ENCODE results near the gene COL4A6. TPM values are rescaled to one million over a fixed set of nuclear protein-coding genes. Genes with fewer than 3 reads are reported as not detected.
A peak's percentile ranks its signal among the peaks of the same experiment; 100 is the strongest.
"Not testable (repeated sequence)": the region's sequence is repeated elsewhere in the genome, so short reads cannot be mapped to it uniquely, and the experiment has no call there.

The COL4A6 gene
- total RNA-seq (2014; rRNA removed; shearing (Covaris generic)) = under 0.01 TPM in 1 of 2 replicates, not detected in the other

DNA sequence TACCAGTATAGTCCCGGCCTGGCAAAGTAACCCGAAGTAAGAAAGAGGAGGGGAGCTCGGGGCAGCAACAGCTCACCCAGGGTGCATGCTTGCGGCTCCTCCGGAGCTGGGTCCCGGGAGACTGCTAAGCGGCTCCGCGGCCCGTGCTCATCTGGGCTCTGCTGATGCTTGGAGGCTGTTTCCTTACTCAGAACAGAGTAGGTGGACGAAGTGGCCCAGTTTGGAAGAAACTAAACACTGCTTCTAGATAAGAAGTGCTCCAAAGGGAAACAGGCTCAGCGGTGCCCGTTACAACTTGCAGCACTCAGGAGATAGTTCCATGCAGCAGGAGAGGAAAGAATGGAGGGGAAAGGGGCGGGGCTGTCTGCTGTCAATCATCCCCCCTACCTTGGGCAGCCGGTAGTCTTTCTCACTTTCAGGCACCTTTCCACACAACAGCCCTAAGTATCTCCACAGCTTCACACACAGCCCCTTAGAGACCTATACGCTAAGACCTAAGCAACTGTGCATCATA, at the start of gene COL4A6:
Gene COL4A6 (minus strand): TSS at position 313 of the 514 bp plus-strand sequence. CDS start 226 bp downstream, at position 87.
- H3K27me3 ChIP-seq (replicated peaks) = no peaks in the 10 kb centered on the region
- no peak for DNase-seq (ENCODE audit: low read depth in 1 of 2, low spot score in 2 of 2)
- no peak within 1 kb of the TSS for H3K27ac ChIP-seq
- no peaks in the 10 kb centered on the region for H3K9me3 ChIP-seq (replicated peaks)
- H3K4me3 ChIP-seq = peak within 1 kb of the TSS; percentile 45
- no peaks in the 10 kb centered on the region; the same call in 1 of the 2 replicates for H3K36me3 ChIP-seq
- H3K4me1 ChIP-seq (replicated peaks) = no peaks in the 10 kb centered on the region

DNA sequence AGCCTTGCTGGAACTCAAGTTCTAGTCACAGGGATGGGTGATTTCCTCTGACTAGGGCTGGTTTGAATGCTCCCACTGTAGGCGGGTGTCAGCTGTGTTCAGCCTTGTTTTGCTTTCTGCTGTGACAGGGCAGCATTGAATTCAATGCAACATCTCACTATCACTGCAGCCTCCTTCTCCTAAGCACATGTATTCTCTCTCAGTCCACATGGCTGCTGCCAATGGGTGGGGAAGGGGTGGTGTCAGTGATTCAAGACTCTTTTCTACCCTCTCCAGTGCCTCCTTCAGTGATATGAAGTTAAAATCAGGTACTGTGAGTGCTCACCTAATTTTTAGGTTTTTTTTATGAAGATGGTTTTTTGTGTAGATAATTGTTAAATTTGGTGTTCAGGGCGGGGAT, 47.7 kb upstream of the COL4A6 start:
- H3K4me3 ChIP-seq = no peak overlapping the region
- no peaks in the 10 kb centered on the region for H3K4me1 ChIP-seq (replicated peaks)
- DNase-seq (ENCODE audit: low read depth in 1 of 2, low spot score in 2 of 2) = no peak
- H3K36me3 ChIP-seq = no peaks in the 10 kb centered on the region
- H3K27ac ChIP-seq = no peak overlapping the region
- H3K27me3 ChIP-seq (replicated peaks) = no peaks in the 10 kb centered on the region
- H3K9me3 ChIP-seq (replicated peaks) = no peaks in the 10 kb centered on the region

DNA sequence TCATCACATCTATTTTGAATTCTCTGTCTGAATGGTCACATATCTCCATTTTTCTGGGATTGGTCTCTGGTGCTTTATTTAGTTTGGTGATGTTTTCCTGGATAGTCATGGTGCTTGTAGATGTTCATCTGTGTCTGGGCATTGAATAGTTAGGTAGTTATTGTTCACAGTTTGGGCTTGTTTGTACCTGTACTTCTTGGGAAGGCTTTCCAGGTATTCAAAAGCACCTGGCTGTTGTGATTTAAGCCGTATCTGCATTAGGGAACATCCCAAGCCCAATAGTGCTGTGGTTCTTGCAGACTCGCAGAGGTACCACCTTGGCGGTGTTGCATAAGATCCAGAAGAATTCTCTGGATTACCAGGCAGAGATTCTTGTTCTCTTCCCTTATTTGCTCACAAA, 46.0 kb upstream of the COL4A6 start:
- Histone ChIP-seq H3K27me3 (replicated peaks) (no peaks in the 10 kb centered on the region), H3K9me3 (replicated peaks) (no peaks in the 10 kb centered on the region), H3K36me3 (no peaks in the 10 kb centered on the region), H3K4me3 (no peak overlapping the region), H3K27ac (no peak overlapping the region), H3K4me1 (replicated peaks) (no peaks in the 10 kb centered on the region)
- DNase-seq (ENCODE audit: low read depth in 1 of 2, low spot score in 2 of 2) = no peak

DNA sequence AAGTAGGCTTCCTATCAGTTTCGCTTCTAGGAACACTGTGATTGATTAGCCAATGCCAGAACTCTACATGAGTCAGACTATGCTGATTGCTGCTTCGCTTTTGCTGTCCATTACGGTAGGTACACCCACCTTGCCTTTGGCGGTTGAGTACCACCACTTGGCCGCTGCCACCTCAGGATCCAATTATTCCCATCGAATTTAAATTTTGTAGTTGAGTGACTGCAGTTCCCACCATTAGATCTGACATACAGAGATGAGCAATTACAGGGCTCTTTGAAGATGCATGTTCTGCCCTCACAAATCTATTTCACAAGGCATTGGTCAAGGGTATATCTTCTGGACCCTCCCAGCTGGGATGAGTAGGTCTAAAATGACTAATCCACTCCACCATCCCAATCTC, 43.3 kb upstream of the COL4A6 start:
- H3K27me3 ChIP-seq (replicated peaks); H3K27ac ChIP-seq; DNase-seq (ENCODE audit: low read depth in 1 of 2, low spot score in 2 of 2); H3K4me1 ChIP-seq (replicated peaks); H3K4me3 ChIP-seq; H3K9me3 ChIP-seq (replicated peaks); H3K36me3 ChIP-seq: not testable (repeated sequence)

DNA sequence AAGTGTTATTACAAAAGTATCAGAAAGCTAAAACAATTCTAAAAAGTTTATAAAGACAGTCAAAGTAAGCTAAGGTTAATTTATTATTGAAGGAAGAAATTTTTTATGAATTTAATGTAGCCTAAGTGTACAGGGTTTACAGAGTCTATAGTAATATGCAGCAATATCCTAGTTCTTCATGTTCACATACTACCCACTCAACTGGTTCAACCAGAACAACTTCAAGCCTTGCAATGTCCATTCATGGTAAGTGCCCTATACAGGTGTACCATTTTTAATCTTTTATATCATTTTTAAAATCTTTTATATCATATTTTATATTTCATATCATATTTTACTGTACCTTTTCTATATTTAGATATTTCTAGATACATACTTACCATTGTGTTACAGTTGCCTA, 35.8 kb upstream of the COL4A6 start:
- no peak overlapping the region for H3K27ac ChIP-seq
- H3K9me3 ChIP-seq (replicated peaks) = no peaks in the 10 kb centered on the region
- H3K27me3 ChIP-seq (replicated peaks) = no peaks in the 10 kb centered on the region
- DNase-seq (ENCODE audit: low read depth in 1 of 2, low spot score in 2 of 2) = no peak
- H3K36me3 ChIP-seq = no peaks in the 10 kb centered on the region
- H3K4me1 ChIP-seq (replicated peaks) = no peaks in the 10 kb centered on the region
- no peak overlapping the region for H3K4me3 ChIP-seq

DNA sequence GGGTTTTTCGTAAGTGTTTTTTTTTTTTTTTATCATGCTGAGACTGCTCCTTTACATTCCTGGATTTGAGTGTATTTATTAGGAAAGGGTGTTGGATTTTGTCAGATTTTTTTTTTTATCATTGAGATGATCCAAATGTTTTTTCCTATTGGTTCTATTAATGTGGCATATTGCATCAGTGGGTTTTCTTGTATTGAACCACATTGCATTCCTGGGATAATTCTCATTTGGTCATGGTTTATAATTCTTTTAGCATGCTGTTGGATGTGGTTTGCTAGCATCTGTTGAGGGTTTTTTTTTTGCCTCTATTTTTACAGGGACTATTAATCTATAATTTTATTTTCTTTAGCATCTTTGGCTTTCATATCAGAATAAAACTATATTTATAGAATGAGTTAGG, 30.3 kb upstream of the COL4A6 start:
- no peaks in the 10 kb centered on the region for H3K36me3 ChIP-seq
- H3K9me3 ChIP-seq (replicated peaks) = no peaks in the 10 kb centered on the region
- peak in 1 of 2 experiments; percentile 18 for DNase-seq (ENCODE audit: low read depth in 1 of 2, low spot score in 2 of 2)
- no peaks in the 10 kb centered on the region for H3K27me3 ChIP-seq (replicated peaks)
- H3K4me1 ChIP-seq (replicated peaks) = peaks cover 25% of the 10 kb centered on the region
- no peak overlapping the region for H3K27ac ChIP-seq
- H3K4me3 ChIP-seq = no peak overlapping the region

DNA sequence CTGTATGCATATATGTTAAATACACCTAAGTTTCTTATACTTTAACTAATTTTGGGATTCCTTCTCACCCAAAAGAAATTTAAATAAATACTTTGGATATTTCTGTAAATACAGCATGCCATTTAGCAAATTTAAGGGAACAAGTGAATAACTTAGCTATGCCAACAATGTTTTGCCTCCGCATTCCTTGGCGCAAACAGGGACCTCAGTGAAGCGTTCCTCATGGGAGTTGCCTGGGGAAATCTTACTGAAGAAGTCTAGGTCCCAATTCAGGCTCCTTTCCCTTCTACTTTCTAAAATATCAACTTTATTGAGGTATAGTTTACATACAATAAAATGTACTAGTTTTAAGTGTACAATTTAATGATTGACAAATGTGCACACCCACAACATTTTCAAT, 26.4 kb upstream of the COL4A6 start:
- Histone ChIP-seq H3K4me1 (replicated peaks) (peaks cover 25% of the 10 kb centered on the region), H3K4me3 (no peak overlapping the region), H3K27ac (peak overlapping the region; percentile 63), H3K36me3 (no peaks in the 10 kb centered on the region), H3K9me3 (replicated peaks) (no peaks in the 10 kb centered on the region), H3K27me3 (replicated peaks) (no peaks in the 10 kb centered on the region)
- DNase-seq (ENCODE audit: low read depth in 1 of 2, low spot score in 2 of 2) = peak; percentile 44 to 62

DNA sequence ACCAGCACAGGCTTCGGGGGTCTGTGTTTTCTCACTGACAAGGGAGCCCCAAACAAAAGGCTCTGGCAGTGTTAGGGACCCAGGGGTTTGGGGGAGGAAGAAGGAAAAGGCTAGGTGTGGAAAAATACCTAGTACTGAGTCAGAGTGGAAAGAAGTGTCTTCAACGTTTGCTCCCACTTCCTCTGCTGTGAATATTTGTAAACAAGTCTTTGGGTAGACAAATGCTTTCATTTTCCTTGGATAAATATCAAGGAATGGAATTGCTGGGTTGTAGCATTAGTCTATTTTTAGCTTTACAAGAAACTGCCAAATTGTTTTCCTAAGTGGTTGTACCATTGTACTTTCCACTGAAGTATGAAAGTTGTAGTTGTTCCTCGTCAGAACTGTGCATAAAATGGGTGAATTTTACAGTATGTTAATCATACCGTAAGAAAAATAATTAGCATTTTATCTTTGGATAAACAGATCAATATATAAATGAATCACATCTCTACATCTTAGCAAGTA, 18.8 kb upstream of the COL4A6 start:
- Histone ChIP-seq H3K4me1 (replicated peaks) (no peaks in the 10 kb centered on the region), H3K4me3 (no peak overlapping the region), H3K9me3 (replicated peaks) (no peaks in the 10 kb centered on the region), H3K27ac (peak overlapping the region; percentile 24; the same call in 1 of the 2 replicates), H3K27me3 (replicated peaks) (no peaks in the 10 kb centered on the region), H3K36me3 (no peaks in the 10 kb centered on the region)
- DNase-seq (ENCODE audit: low read depth in 1 of 2, low spot score in 2 of 2) = peak in 1 of 2 experiments; percentile 10

DNA sequence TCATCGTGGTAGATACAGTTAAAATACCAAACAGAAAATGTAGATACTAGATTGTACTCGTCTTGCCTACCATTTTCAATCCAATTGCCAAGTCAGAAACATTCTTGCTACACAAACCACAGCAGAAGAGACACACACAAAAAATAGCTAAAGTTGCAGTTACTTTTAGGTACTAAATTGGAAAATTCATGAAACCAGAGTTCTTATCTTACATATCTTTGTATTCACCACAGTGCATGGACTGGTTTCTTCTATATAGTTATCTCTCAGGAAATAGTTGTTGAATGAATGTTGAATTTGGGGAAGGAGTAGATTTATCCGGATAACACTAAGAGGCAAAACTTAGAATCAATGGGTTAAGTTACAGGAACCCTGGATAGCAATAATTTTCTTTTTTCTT, 15.6 kb upstream of the COL4A6 start:
- no peak overlapping the region for H3K4me3 ChIP-seq
- no peaks in the 10 kb centered on the region for H3K36me3 ChIP-seq
- no peaks in the 10 kb centered on the region for H3K9me3 ChIP-seq (replicated peaks)
- no peaks in the 10 kb centered on the region for H3K27me3 ChIP-seq (replicated peaks)
- H3K4me1 ChIP-seq (replicated peaks) = peaks cover 1% of the 10 kb centered on the region; the same call in 1 of the 2 replicates
- DNase-seq (ENCODE audit: low read depth in 1 of 2, low spot score in 2 of 2) = no peak
- H3K27ac ChIP-seq = no peak overlapping the region

DNA sequence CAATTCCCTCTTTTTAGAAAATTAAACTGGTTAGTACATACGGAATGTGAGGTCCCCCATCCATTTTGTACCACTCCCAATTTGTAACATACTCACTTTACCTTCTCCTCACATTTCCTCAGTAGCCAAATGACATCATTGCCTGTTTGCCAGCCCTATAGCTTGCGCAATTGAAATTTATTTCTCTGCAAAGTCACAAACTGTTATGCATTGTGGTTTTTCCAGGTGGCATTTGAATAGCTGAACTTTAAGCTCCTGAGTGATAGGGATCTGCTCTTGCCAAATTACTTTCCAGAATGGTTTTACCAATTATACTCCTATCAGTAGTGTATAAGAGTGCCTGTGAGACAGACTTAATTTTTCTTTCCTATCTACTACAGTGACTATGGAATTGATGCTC, 9.1 kb upstream of the COL4A6 start:
- Histone ChIP-seq H3K4me3 (no peak overlapping the region), H3K36me3 (no peaks in the 10 kb centered on the region), H3K9me3 (replicated peaks) (no peaks in the 10 kb centered on the region), H3K27ac (no peak overlapping the region), H3K27me3 (replicated peaks) (no peaks in the 10 kb centered on the region), H3K4me1 (replicated peaks) (peaks cover 3% of the 10 kb centered on the region; the same call in 1 of the 2 replicates)
- no peak for DNase-seq (ENCODE audit: low read depth in 1 of 2, low spot score in 2 of 2)

DNA sequence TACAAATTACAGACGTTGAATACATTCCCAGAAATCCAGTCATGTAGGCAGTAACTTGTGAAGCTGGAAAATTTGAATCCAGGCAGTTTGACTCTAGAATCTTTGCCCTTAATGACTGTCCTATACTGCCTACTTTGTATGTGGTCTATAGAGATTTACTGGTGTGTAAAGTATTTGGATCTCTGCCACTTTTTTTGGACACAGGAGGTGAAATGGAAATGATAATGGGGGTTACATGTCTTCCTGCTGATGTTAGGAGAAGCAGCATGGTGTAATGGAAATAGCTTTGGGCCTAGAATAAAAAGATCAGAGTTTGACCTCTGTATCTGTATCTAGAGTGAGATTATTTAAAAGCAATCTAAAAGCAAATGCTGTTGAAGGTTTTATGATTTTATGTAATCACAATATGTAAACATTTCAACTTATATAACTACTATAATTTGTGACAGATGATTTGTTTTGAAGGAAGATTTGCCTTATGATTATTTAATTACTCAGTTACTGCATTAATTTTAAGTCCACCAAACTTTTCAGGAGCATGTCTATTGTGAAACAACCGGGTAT, 4.8 kb upstream of the COL4A6 start:
- no peaks in the 10 kb centered on the region for H3K27me3 ChIP-seq (replicated peaks)
- H3K36me3 ChIP-seq = no peaks in the 10 kb centered on the region; the same call in 1 of the 2 replicates
- H3K4me3 ChIP-seq = no peak overlapping the region
- H3K4me1 ChIP-seq (replicated peaks) = no peaks in the 10 kb centered on the region
- H3K9me3 ChIP-seq (replicated peaks) = no peaks in the 10 kb centered on the region
- no peak for DNase-seq (ENCODE audit: low read depth in 1 of 2, low spot score in 2 of 2)
- H3K27ac ChIP-seq = no peak overlapping the region

DNA sequence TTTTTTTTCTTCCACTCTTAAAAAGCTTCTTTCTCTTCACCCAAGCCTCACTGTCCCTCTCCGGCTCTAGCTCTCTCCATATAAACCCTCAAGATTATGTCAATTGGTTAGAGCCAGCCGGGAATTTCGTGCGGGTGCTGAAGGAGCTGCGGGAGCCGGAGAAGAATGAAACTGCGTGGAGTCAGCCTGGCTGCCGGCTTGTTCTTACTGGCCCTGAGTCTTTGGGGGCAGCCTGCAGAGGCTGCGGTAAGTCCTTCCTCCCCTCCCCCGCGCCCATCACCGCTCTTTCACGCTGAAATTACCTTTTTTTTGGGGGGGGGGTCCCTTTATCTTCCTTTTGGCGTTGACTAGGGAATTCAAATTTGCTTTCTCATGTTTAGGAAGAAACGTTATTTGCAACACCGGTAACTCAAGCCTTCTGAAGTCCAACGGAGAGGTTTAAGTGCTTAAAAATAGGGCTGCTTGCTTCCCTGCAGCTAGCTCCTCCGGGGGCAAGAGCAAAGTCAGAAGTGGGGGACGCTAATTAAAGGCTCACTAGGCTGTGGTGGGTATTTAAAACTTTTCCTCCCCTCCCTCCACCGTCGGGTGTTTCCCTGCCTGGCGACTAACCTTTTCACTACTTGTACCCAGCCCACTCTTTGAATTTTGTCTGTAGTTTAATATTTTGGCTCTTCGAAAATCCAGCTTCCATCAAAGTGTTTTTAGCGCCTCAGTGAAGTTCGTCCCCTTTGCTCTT, 1.9 kb upstream of the COL4A6 start:
- DNase-seq (ENCODE audit: low read depth in 1 of 2, low spot score in 2 of 2) = peak in 1 of 2 experiments; percentile 37
- Histone ChIP-seq H3K4me1 (replicated peaks) (no peaks in the 10 kb centered on the region), H3K36me3 (no peaks in the 10 kb centered on the region; the same call in 1 of the 2 replicates), H3K27me3 (replicated peaks) (no peaks in the 10 kb centered on the region), H3K4me3 (peak overlapping the region; percentile 45), H3K9me3 (replicated peaks) (no peaks in the 10 kb centered on the region), H3K27ac (0 out of 2 replicates have a peak overlapping the region, but pooled peaks have one; percentile 28)

DNA sequence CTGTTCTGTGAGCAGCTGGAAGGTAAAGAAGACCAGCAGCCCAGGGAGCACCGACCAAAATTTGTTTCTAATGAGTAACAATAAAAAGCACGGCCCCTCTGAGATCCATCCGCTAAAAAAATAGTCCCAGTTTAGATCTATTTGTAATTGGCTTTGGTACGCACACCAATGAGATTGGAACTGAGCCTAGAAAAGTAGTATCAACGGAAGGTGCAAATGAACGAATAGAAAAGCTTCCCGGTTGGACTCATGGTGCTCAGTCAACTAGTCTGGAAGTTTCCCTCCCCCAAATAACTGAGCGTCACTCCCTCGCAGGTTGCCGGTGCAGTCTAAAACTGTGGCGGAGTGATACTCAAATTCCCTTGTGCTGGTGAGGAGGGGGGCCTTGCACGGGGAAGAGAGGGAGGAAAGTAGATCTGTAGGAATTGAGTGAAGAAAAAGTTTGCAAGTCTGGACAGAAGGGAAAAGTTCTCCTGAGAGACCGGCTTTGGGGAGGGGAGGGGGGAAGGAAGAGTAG, 1.3 kb upstream of the COL4A6 start, which contains the start of gene COL4A5:
Gene COL4A5 (plus strand): TSS at position 413 of the 517 bp plus-strand sequence. CDS start 288 bp downstream, outside the sequence.
- 0 out of 2 replicates have a peak within 1 kb of the TSS, but pooled peaks have one; percentile 28 for H3K27ac ChIP-seq
- DNase-seq (ENCODE audit: low read depth in 1 of 2, low spot score in 2 of 2) = peak; percentile 61 to 76
- H3K4me3 ChIP-seq = peak within 1 kb of the TSS; percentile 45

More for the DNA sequence above, 1.3 kb upstream of the COL4A6 start, which contains the start of gene COL4A5:
- Histone ChIP-seq H3K9me3 (replicated peaks) (no peaks in the 10 kb centered on the region), H3K36me3 (no peaks in the 10 kb centered on the region; the same call in 1 of the 2 replicates), H3K4me1 (replicated peaks) (no peaks in the 10 kb centered on the region), H3K27me3 (replicated peaks) (no peaks in the 10 kb centered on the region)

Measured in SJSA1 (cell line).